ENCODE data around the gene ATP2A3.
"Not testable (repeated sequence)": the region's sequence is repeated elsewhere in the genome, so short reads cannot be mapped to it uniquely, and the experiment has no call there.

Gene ATP2A3

GRCh38 chr17:3957735-3958599, 6.3 kb downstream of the ATP2A3 start:
- H3K27ac ChIP-seq: no peak overlapping the region

GRCh38 chr17:3956983-3957382, 7.3 kb downstream of the ATP2A3 start:
- DNase-seq (ENCODE audit: low read depth, low spot score): no peak
- no peak overlapping the region for H3K27ac ChIP-seq

More at GRCh38 chr17:3957735-3958599, 6.3 kb downstream of the ATP2A3 start:
- no peak for DNase-seq (ENCODE audit: low read depth, low spot score)

GRCh38 chr17:3956327-3956957, 7.8 kb downstream of the ATP2A3 start:
- H3K27ac ChIP-seq: no peak overlapping the region

GRCh38 chr17:3955673-3955988, 8.6 kb downstream of the ATP2A3 start:
- no peak for DNase-seq (ENCODE audit: low read depth, low spot score)
- H3K27ac ChIP-seq: no peak overlapping the region

More at GRCh38 chr17:3956327-3956957, 7.8 kb downstream of the ATP2A3 start:
- no peak for DNase-seq (ENCODE audit: low read depth, low spot score)

GRCh38 chr17:3954976-3955672, 9.1 kb downstream of the ATP2A3 start:
- DNase-seq (ENCODE audit: low read depth, low spot score): no peak
- H3K27ac ChIP-seq: no peak overlapping the region

GRCh38 chr17:3954086-3954485, 10.2 kb downstream of the ATP2A3 start:
- no peak overlapping the region for H3K27ac ChIP-seq
- DNase-seq (ENCODE audit: low read depth, low spot score): no peak

GRCh38 chr17:3953542-3953941, 10.7 kb downstream of the ATP2A3 start:
- DNase-seq (ENCODE audit: low read depth, low spot score): no peak
- H3K27ac ChIP-seq: no peak overlapping the region

GRCh38 chr17:3952186-3952585, 12.1 kb downstream of the ATP2A3 start:
- no peak for DNase-seq (ENCODE audit: low read depth, low spot score)
- H3K27ac ChIP-seq: no peak overlapping the region

GRCh38 chr17:3951420-3951819, 12.8 kb downstream of the ATP2A3 start:
- no peak for DNase-seq (ENCODE audit: low read depth, low spot score)
- H3K27ac ChIP-seq: no peak overlapping the region

- H3K27ac ChIP-seq: no peak overlapping the region
- no peak for DNase-seq (ENCODE audit: low read depth, low spot score)
Measured at GRCh38 chr17:3951003-3951402, 13.2 kb downstream of the ATP2A3 start.

- no peak for DNase-seq (ENCODE audit: low read depth, low spot score)
- H3K27ac ChIP-seq: no peak overlapping the region
Measured at GRCh38 chr17:3950584-3950983, 13.7 kb downstream of the ATP2A3 start.

GRCh38 chr17:3949418-3949817, 14.8 kb downstream of the ATP2A3 start:
- no peak for DNase-seq (ENCODE audit: low read depth, low spot score)
- H3K27ac ChIP-seq: no peak overlapping the region

- DNase-seq (ENCODE audit: low read depth, low spot score); H3K27ac ChIP-seq: not testable (repeated sequence)
Measured at GRCh38 chr17:3948551-3948950, 15.7 kb downstream of the ATP2A3 start.

- no peak overlapping the region for H3K27ac ChIP-seq
- DNase-seq (ENCODE audit: low read depth, low spot score): no peak
Measured at GRCh38 chr17:3947318-3947810, 16.9 kb downstream of the ATP2A3 start.

GRCh38 chr17:3946711-3947235, 17.5 kb downstream of the ATP2A3 start:
- H3K27ac ChIP-seq: no peak overlapping the region
- no peak for DNase-seq (ENCODE audit: low read depth, low spot score)

- H3K27ac ChIP-seq: no peak overlapping the region
- DNase-seq (ENCODE audit: low read depth, low spot score): no peak
Measured at GRCh38 chr17:3944485-3945388, 19.5 kb downstream of the ATP2A3 start.

- H3K27ac ChIP-seq: no peak overlapping the region
- no peak for DNase-seq (ENCODE audit: low read depth, low spot score)
Measured at GRCh38 chr17:3943240-3943891, 20.9 kb downstream of the ATP2A3 start.

GRCh38 chr17:3940965-3941698, 23.1 kb downstream of the ATP2A3 start:
- DNase-seq (ENCODE audit: low read depth, low spot score): no peak
- no peak overlapping the region for H3K27ac ChIP-seq

- no peak overlapping the region for H3K27ac ChIP-seq
- no peak for DNase-seq (ENCODE audit: low read depth, low spot score)
Measured at GRCh38 chr17:3937359-3937758, 26.9 kb downstream of the ATP2A3 start.

All from epithelial cell of prostate (primary cell).